GM12891 (cell line): Measurements from ENCODE around the gene CCIN.

Source experiments
- POLR2A ChIP-seq: IDR thresholded peaks from 2 replicates; pipeline ENCODE4 v1.6.1; 2011; ENCODE audit warnings: low read depth, low read length, control low read depth
- POLR2AphosphoS5 ChIP-seq: IDR thresholded peaks from 2 replicates; pipeline ENCODE4 v1.6.1; 2011; ENCODE audit warnings: low read depth, low read length, control low read depth
- TAF1 ChIP-seq: IDR thresholded peaks from 2 replicates; pipeline ENCODE4 v1.6.1; 2011; ENCODE audit warnings: low read depth, low read length, control low read depth

DNA sequence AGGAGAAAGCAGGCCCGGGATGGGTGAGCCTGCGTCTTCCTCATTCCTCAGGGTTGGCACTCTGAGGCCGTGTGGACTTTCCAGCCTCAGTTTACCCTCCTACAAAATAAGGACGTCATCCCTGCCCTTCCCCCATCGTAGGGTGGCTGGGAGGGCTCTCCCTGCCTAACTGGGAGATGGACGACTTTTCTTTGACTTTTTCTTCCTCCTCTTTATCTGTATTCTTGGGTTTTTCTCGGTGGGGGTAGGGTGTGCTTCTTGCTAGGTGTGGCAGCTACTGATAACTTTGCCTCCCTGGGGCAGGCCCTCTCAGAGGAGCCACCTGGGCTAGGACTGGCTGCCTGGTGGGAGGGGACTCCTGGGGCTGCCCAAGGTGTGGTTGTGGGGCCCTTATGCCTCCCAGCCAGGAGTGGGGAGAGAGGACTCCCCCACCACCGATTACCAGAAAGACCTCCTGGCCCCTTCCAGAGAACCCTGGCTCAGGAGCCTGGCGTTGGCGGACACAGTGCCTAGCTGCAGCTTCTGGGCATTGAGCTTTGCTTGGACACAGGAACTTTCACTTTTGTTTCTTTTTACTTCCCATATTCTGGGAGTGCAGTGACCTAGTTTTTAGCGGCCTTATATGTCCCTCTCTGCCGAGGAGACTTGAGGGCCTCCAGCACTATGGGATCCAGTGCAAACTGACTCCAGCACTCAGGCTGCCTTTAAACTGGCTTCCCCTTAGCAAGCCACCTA, 26.5 kb upstream of the CCIN start:
- TF ChIP-seq POLR2A (no peak), POLR2AphosphoS5 (no peak), TAF1 (no peak)
